ENCODE measurements around the gene THOP1.

GRCh38 chr19:2806736-2807378, 21.6 kb downstream of the THOP1 start:
- TF ChIP-seq CTCF (IDR thresholded peaks at IDR 0.05) (no peak), POLR2A (IDR thresholded peaks at IDR 0.05) (no peak)
